Activated CD8-positive, alpha-beta T cell treated with anti-CD3 and anti-CD28 coated beads for 36 hours (primary cell): ENCODE data around the gene ANKRD26. TPM values are rescaled to one million over a fixed set of nuclear protein-coding genes. Genes with fewer than 3 reads are reported as not detected.

Experiments
- ATAC-seq: fragments of 200-7000 bp; cut with Tn5 transposase; one replicate; pipeline ENCODE4 v1.10.0; 2021; ENCODE audit warnings: mild to moderate bottlenecking, moderate library complexity
- CTCF ChIA-PET: fragments of 350-600 bp; sonication (Branson Sonifier 250); formaldehyde crosslinking; loops from one replicate; lab custom pipeline; 2021; ENCODE audit warnings: antibody characterized with exemption; lab: Charles Lee
- POLR2A ChIA-PET: fragments of 350-600 bp; sonication (Branson Sonifier 250); formaldehyde crosslinking; loops from one replicate; lab custom pipeline; 2021; ENCODE audit warnings: antibody characterized with exemption; lab: Charles Lee
- DNase-seq: peaks from one replicate; pipeline ENCODE4 v3.0.0-alpha.2; 2020
- H3K27ac Mint-ChIP-seq: one replicate; pipeline ENCODE4 v1.8.0; 2021; ENCODE audit warnings: mild to moderate bottlenecking, mixed read lengths
- H3K27me3 Mint-ChIP-seq: one replicate; pipeline ENCODE4 v1.8.0; 2021; ENCODE audit warnings: mixed read lengths
- H3K36me3 Mint-ChIP-seq: one replicate; pipeline ENCODE4 v1.8.0; 2021; ENCODE audit warnings: low read depth, mixed read lengths
- H3K4me1 Mint-ChIP-seq: one replicate; pipeline ENCODE4 v1.8.0; 2021; ENCODE audit warnings: low read depth, mixed read lengths
- H3K4me3 Mint-ChIP-seq: one replicate; pipeline ENCODE4 v1.8.0; 2021; ENCODE audit warnings: mild to moderate bottlenecking, moderate library complexity, mixed read lengths
- H3K9me3 Mint-ChIP-seq: one replicate; pipeline ENCODE4 v1.8.0; 2021; ENCODE audit warnings: mixed read lengths
- intact Hi-C: fragments of 100-400 bp; cut with micrococcal nuclease; formaldehyde crosslinking; loops from one replicate; pipeline ENCODE4 v1.10.0; 2022
- total RNA-seq, 2 experiments: library from RNA; stranded (reverse); gene quantifications; one replicate each; pipeline ENCODE4 v1.2.3, GENCODE V29; 2021
- TF ChIP-seq, protein P1 (sequence below): fragments of 200-600 bp; IDR thresholded peaks from one replicate; pipeline ENCODE4 v1.8.0; 2022; ENCODE audit warnings: antibody characterized with exemption, mild to moderate bottlenecking

ANKRD26 gene
- total RNA-seq, 2 experiments from 2014 or later, result 8.3 to 10.4 TPM

DNA sequence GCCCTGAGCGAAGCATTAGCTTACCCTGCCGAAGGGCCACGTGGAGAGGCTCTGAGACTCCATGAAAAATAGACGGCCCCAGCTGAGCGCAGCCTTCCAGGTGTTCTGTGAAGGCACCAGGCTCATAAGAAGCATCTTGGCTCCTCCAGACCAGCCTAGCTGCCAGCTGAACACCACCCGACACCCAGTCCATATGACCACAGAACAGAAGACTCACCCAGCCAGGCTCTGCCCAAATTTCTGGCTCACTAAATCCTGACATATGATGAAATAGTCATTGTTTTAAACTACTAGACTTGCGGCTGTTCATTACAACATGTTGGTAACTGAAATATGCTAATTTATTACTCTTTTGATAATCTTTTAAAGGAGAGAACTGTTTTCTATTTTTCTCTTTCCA is 140.0 kb downstream of the ANKRD26 start:
- intact Hi-C loops, result no loop called here
- DNase-seq, result no peak
- ChIA-PET POLR2A (interaction anchor here (0.6 kb wide), 1 partner anchor 9 kb away, joined by 4 read pairs; no protein-coding TSS in a partner anchor), CTCF (no interaction called here)
- ATAC-seq, result no peak
- Mint-ChIP-seq H3K9me3 (no peaks in the 10 kb centered on the region), H3K27ac (no peak overlapping the region), H3K36me3 (peaks cover 2% of the 10 kb centered on the region), H3K4me3 (no peak overlapping the region), H3K27me3 (no peaks in the 10 kb centered on the region), H3K4me1 (peaks cover 2% of the 10 kb centered on the region)
- TF ChIP-seq, protein P1, sequence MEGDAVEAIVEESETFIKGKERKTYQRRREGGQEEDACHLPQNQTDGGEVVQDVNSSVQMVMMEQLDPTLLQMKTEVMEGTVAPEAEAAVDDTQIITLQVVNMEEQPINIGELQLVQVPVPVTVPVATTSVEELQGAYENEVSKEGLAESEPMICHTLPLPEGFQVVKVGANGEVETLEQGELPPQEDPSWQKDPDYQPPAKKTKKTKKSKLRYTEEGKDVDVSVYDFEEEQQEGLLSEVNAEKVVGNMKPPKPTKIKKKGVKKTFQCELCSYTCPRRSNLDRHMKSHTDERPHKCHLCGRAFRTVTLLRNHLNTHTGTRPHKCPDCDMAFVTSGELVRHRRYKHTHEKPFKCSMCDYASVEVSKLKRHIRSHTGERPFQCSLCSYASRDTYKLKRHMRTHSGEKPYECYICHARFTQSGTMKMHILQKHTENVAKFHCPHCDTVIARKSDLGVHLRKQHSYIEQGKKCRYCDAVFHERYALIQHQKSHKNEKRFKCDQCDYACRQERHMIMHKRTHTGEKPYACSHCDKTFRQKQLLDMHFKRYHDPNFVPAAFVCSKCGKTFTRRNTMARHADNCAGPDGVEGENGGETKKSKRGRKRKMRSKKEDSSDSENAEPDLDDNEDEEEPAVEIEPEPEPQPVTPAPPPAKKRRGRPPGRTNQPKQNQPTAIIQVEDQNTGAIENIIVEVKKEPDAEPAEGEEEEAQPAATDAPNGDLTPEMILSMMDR, result no peak

DNA sequence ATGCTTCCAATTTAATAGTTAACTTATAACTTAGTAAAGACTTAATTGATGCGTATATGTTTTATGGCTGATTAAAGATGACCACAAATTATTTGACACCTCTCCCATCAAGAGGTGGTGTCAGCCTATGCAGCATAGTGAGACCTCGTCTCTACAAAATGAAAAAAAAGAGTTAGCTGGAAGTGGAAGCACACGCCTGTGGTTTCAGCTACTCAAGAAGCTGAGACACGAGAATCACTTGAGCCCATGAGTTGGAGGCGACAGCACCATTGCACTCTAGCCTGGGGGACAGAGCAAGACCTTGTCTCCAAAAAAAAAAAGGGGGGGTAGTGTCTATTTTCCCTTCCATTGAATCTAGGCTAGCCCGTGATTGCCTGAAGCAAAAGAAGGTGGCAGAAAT is 140.5 kb downstream of the ANKRD26 start:
- Mint-ChIP-seq H3K4me1 (peaks cover 2% of the 10 kb centered on the region), H3K27me3 (no peaks in the 10 kb centered on the region), H3K36me3 (peaks cover 2% of the 10 kb centered on the region), H3K9me3 (no peaks in the 10 kb centered on the region), H3K27ac (no peak overlapping the region), H3K4me3 (no peak overlapping the region)
- TF ChIP-seq, protein P1, result no peak
- POLR2A ChIA-PET, result interaction anchor here (0.6 kb wide), 1 partner anchor 8 kb away, joined by 4 read pairs; no protein-coding TSS in a partner anchor
- CTCF ChIA-PET, result no interaction called here
- no peak for DNase-seq
- intact Hi-C loops, result no loop called here
- no peak for ATAC-seq

Other genes starting within 250 kb of the ANKRD26 start
- gene ABI1, start 239.5 kb downstream of the ANKRD26 start, total RNA-seq, result 10 to 100 TPM; 32.4 to 37.2 TPM
- gene YME1L1, start 53.9 kb upstream of the ANKRD26 start, total RNA-seq, result 100 to 1,000 TPM; 112 to 117 TPM
- 10 to 100 TPM; 40.5 to 43.6 TPM for gene MASTL, start 54.9 kb upstream of the ANKRD26 start, total RNA-seq
- gene ACBD5, start 140.3 kb upstream of the ANKRD26 start, total RNA-seq, result 10 to 100 TPM; 17.0 to 19.0 TPM